ENCODE results near the gene L3MBTL4.
"Not testable (repeated sequence)": the region's sequence is repeated elsewhere in the genome, so short reads cannot be mapped to it uniquely, and the experiment has no call there.

The L3MBTL4 gene

DNA sequence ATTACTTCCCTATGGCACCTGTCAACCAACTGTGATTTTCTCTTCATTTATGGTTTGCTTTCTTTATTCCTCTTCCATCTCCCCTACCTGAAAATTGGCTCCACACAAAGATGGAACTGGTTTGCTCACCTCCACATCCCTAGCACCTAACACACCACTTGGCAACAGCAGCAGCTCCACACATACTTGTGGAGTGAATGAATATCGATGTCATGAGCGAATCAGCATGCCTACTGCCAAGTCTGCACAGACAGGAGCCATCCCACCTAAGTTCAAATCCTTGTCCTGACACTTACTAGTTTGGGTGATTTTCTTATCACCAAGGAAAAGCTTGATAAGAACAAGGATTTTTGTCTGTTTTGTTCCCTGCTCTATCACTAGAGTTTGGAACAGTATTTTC, 328.0 kb downstream of the L3MBTL4 start:
- no peak for DNase-seq

DNA sequence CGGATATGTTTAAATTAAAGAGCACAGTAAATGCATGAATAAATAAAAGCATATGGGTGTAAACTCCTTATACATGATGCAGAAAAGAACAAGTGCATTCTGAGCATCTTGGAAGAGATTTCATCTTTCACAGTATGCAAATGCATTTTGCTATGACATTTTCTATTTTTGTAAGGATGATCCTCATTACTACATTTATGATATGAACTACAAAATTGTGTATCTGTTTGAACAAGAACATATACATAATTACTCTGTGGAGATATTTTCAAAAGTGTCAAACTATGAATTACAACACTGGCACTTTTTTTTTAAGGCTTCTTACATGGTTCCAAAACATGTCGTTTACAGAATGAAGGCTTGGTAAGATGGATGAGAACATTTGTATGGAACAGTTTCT, 335.3 kb downstream of the L3MBTL4 start:
- DNase-seq: no peak

- no peak for DNase-seq
Observed at GRCh38 chr18:6078877-6079276, 335.8 kb downstream of the L3MBTL4 start.

DNA sequence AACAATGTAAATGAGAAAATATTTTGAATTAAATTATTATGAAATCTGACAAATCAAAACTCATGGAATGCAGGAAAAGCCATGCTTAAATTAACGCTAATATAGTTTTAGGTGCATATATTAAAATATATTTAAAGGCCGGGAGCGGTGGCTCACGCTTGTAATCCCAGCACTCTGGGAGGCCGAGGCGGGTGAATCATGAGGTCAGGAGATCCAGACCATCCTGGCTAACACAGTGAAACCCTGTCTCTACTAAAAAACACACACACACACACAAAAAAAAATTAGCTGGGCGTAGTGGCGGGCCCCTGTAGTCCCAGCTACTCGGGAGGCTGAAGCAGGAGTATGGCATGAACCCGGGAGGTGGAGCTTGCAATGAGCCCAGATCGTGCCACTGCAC, 342.3 kb downstream of the L3MBTL4 start:
- not testable (repeated sequence) for DNase-seq

DNA sequence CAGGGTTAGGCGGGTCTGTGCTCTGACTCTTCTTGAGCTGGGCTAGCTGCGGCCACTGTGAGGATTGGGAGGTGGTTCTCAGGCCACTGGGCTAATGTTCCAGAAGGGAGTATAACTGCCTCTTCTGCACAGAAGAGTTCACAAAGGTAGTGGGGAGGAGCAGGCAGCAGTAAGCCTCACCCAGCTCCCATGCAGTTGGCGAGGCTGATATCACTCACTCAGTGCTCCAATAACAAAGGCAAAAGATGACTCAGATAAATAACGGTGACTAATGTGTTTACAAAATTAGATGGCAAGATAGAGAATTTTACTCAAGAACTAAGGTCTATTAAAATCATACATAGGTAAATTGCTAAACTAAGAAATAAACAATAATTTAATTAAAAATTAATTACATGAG, 345.2 kb downstream of the L3MBTL4 start:
- no peak for DNase-seq

DNA sequence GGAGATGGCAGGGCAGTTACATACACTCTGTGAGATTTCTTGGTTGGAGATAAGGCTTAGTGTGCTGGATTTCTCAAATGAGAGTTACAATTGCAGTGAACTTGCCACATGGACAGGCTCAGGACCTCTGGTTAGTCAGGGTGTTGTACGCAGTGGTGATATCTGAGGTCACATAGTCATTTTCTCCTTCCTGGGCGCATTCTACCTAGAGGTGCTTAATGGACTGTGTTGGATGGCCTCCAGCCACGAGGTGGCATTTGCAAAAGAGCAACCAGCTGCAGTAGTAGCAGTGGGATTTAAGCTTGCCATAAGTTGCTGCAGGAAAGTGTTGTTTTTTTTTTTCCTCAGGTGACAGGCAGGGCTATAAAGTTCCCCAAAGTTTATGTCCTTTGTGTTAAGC, 345.6 kb downstream of the L3MBTL4 start:
- no peak for DNase-seq

DNA sequence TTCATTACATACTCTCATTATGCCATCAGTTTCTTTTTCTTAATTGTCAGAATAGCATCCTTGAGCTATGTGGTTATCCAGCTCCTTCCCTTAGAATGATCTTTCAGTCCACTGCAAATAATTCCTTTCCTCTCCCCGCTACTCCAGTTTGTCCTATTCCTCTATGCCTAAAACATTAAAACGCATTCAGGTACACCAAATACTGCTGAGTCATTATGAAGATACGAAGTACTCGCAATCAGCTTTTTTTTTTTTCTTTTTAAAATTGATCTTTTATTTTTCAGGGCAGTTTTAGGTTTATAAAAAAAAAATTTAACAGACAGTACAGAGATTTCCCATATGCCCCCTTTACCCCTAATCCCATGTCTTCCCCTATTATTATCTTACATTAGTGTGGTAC, 354.6 kb downstream of the L3MBTL4 start:
- DNase-seq: no peak

- DNase-seq: no peak
Observed at GRCh38 chr18:6059551-6059950, 355.2 kb downstream of the L3MBTL4 start.

GRCh38 chr18:6058941-6059340, 355.8 kb downstream of the L3MBTL4 start:
- DNase-seq: no peak

GRCh38 chr18:6057604-6058003, 357.1 kb downstream of the L3MBTL4 start:
- DNase-seq: no peak

GRCh38 chr18:6056171-6056910, 358.4 kb downstream of the L3MBTL4 start:
- DNase-seq: no peak

- DNase-seq: no peak
Observed at GRCh38 chr18:6055711-6056110, 359.0 kb downstream of the L3MBTL4 start.

DNA sequence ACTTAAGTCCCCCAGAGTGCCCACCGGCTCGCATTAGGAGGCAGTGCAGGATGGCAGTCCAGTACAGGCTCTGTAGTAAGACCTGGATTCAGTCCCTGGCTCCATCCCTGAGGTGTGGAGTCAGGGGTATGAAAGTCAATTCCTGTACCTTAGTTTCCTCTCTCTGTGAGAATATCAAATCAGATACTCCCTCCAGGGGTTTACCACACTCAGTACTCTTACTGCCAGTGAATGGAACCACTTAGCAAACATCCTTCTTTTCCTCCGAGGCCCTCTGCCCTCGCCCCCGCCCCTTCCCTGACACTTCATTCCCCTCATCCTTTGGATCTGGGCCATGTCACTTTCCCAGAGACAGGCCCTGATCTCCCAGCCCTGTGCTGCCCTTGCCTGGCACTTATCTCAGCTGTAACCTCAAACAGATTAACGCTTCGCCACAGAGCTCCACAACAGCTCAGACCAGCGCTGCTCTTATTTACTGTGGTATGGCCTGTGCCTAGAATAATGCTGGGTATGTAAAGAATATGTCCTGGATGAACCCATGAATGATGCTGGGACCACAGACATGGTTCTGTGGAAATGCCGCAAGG, 360.4 kb downstream of the L3MBTL4 start:
- no peak for DNase-seq

DNA sequence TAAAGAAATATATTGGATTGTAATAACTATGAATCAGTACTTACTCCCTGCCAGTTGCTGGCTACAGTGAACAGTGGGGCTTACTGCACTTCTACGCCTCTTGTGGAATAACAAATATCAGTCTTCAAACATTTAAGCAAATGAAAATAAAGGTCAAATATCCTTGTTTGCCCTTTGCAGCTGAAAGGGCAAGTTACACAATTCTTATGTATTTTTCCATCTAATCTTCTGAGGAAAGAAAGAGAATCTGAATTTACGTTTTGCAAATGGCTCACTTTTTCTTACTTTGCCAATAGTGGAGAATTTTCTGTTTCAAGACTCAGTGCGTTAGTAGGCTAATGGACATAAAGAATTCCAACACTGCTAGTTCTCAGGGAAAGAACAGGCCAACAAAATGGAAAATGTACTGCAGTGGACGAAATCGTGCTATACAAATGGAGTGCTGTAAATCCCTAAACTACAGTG, 362.2 kb downstream of the L3MBTL4 start:
- DNase-seq: no peak

DNA sequence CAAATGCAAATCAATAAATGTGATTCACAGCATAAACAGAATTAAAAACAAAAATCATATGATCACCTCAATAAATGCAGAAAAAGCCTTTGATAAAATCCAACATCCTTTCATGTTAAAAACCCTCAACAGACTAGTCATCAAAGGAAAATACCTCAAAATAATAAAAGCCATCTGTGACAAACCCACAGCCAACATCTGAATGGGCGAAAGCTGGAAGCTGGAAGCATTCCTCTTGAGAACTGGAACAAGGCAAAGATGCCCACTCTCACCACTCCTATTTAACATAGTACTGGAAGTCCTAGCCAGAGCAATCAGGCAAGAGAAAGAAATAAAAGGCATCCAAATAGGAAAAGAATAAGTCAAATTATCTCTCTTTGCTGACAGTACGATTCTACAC, 367.1 kb downstream of the L3MBTL4 start:
- DNase-seq: not testable (repeated sequence)

DNA sequence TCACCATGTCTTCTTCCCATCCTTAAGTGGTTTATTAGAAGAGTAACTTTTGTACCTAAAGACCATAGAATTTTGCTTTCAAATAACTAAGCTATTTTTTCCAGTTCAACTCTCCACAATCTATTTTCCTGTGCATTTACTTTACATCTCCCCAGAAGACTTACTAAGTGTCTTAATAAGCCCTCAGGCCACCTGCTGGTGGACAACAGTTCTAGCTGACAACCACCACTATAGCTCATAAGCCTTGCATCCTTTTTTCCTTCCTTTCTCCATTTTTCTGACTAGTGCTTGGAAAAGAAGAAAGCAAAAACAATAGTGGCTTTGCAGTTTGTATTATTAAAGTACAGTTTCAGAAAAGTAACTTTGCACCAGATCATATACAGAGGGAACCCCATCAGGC, 369.9 kb downstream of the L3MBTL4 start:
- DNase-seq: no peak

GRCh38 chr18:6044319-6044718, 370.4 kb downstream of the L3MBTL4 start:
- DNase-seq: no peak

DNA sequence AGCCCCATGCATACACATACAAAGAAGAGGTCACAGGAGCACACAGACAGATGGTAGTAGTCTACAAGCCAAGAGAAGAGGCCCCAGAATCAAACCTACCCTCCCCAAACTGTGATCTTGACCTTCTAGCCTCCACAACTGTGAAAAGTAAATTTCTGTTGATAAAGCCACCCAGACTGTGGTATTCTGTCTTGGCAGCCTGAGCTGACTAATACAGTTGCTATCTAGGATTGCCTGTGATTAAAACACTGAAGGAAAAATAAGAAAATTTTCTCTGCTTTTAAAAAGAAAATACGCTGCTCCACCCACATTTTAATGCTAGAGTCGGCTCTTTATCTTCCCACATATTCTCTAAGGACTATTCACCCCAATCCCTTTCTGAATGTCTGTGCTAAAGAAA, 375.7 kb downstream of the L3MBTL4 start:
- no peak for DNase-seq

GRCh38 chr18:6031442-6031841, 383.3 kb downstream of the L3MBTL4 start:
- no peak for DNase-seq

- DNase-seq: no peak
Observed at GRCh38 chr18:6031002-6031401, 383.7 kb downstream of the L3MBTL4 start.

DNA sequence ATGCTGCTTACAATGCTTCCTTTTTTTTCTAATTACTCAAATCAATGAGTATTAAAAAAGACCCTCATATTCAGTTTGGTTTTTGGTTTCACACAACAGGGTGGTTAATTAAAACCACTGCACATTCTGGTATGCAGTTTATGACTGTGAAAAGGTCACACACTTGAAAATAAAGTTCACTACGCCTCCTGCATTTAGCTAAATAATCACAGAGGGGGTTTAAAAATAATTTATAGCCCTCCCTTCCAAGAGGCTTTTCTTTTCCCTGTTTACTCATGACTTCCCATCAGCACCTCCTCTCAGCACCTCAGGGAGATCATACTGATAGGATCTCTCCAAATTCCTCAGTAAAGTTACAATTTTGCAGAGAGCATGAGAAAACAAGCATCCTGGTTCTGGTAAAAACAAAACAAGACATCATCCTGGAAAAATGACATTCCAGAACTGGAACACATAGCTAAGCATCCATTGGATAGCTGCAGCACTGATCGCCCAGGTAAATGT, 389.9 kb downstream of the L3MBTL4 start:
- DNase-seq: no peak

DNA sequence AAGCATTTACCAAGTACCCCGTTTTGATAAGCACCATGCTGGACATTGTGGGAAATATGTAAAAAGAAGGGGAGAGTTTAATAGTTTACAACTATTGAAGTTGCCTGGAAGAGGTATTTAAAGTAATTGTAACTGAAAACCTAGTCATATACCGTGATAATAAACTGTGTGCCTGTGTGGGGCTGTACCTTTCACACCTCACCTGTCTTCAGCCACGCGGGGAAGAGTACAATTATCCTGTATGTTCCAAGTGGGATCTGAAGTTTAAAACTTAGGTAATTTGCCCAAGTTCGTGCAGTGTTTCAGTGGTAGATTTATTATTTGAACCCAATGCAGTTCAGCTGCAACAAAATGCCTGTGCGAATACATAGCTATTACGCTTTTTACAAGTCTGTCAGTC, 391.2 kb downstream of the L3MBTL4 start:
- DNase-seq: no peak

GRCh38 chr18:6022845-6023244, 391.9 kb downstream of the L3MBTL4 start:
- DNase-seq: no peak

GRCh38 chr18:6022074-6022444, 392.7 kb downstream of the L3MBTL4 start:
- no peak for DNase-seq

All from activated effector memory CD4-positive, alpha-beta T cell treated with anti-CD3 and anti-CD28 coated beads, Interleukin-2, amount 50 U/mL, for 16 hours (primary cell).